WTC11 (cell line): ENCODE measurements around the gene FIGNL2. TPM values are rescaled to one million over a fixed set of nuclear protein-coding genes. Genes with fewer than 3 reads are reported as not detected.

Source experiments
- ATAC-seq: fragments of 200-7000 bp; cut with Tn5 transposase; 2 replicates; pipeline ENCODE4 v1.10.0; 2021; ENCODE audit warnings: mild to moderate bottlenecking, moderate library complexity
- CTCF ChIA-PET: fragments of 300-600 bp; sonication (Branson Sonifier 250); formaldehyde crosslinking; loops from one replicate; lab custom pipeline; 2021; ENCODE audit warnings: antibody characterized with exemption; lab: Charles Lee
- POLR2A ChIA-PET: fragments of 350-600 bp; sonication (Branson Sonifier 250); formaldehyde crosslinking; loops from one replicate; lab custom pipeline; 2021; ENCODE audit warnings: antibody characterized with exemption; lab: Charles Lee
- DNase-seq: peaks from one replicate; pipeline ENCODE4 v3.0.0; 2021; ENCODE audit warnings: low spot score
- H3K27ac Mint-ChIP-seq: 2 replicates; pipeline ENCODE4 v1.8.0; 2021; ENCODE audit warnings: mixed read lengths
- H3K27me3 Mint-ChIP-seq: 2 replicates; pipeline ENCODE4 v1.8.0; 2021; ENCODE audit warnings: low read depth, mild to moderate bottlenecking, moderate library complexity, mixed read lengths
- H3K36me3 Mint-ChIP-seq: 2 replicates; pipeline ENCODE4 v1.8.0; 2021; ENCODE audit warnings: mixed read lengths
- H3K4me1 Mint-ChIP-seq: 2 replicates; pipeline ENCODE4 v1.8.0; 2022; ENCODE audit warnings: mixed read lengths
- H3K4me3 Mint-ChIP-seq: 2 replicates; pipeline ENCODE4 v1.8.0; 2021; ENCODE audit warnings: mild to moderate bottlenecking, moderate library complexity, mixed read lengths
- H3K9me3 Mint-ChIP-seq: 2 replicates; pipeline ENCODE4 v1.8.0; 2021; ENCODE audit warnings: mixed read lengths
- ELF4 ChIP-seq: sonication (generic); formaldehyde crosslinking; IDR thresholded peaks from 2 replicates; pipeline ENCODE4 v1.8.1; 2022; ENCODE audit warnings: low read depth, mild to moderate bottlenecking, moderate library complexity, missing genetic modification reagents
- FOXP1 ChIP-seq: sonication (generic); formaldehyde crosslinking; IDR thresholded peaks from 2 replicates; pipeline ENCODE4 v1.8.0; 2022; ENCODE audit warnings: missing genetic modification reagents, mild to moderate bottlenecking, moderate library complexity, borderline replicate concordance
- IRF2 ChIP-seq: sonication (generic); formaldehyde crosslinking; IDR thresholded peaks from 2 replicates; pipeline ENCODE4 v1.8.0; 2022; ENCODE audit warnings: low read depth, missing genetic modification reagents, borderline replicate concordance
- JUN ChIP-seq: sonication (generic); formaldehyde crosslinking; IDR thresholded peaks from 2 replicates; pipeline ENCODE4 v1.8.0; 2023; ENCODE audit warnings: mild to moderate bottlenecking, missing genetic modification reagents
- NFYB ChIP-seq: sonication (generic); formaldehyde crosslinking; conservative IDR thresholded peaks from 2 replicates; pipeline ENCODE4 v1.8.0; 2022; ENCODE audit warnings: low read depth, missing genetic modification reagents
- RORB ChIP-seq: fragments of 250-450 bp; sonication (Bioruptor Pico); IDR thresholded peaks from 2 replicates; pipeline ENCODE4 v1.9.0; 2021; ENCODE audit warnings: mild to moderate bottlenecking
- TEAD1 ChIP-seq: sonication (generic); formaldehyde crosslinking; IDR thresholded peaks from 2 replicates; pipeline ENCODE4 v1.8.0; 2022; ENCODE audit warnings: mild to moderate bottlenecking, missing genetic modification reagents
- ZNF232 ChIP-seq: sonication (generic); formaldehyde crosslinking; IDR thresholded peaks from 2 replicates; pipeline ENCODE4 v1.8.0; 2022; ENCODE audit warnings: mild to moderate bottlenecking, missing genetic modification reagents
- ZNF416 ChIP-seq: fragments of 250-450 bp; sonication (Bioruptor Pico); IDR thresholded peaks from 2 replicates; pipeline ENCODE4 v1.9.0; 2021; ENCODE audit warnings: mild to moderate bottlenecking, inconsistent platforms
- total RNA-seq: library from RNA; stranded (reverse); gene quantifications from 3 replicates; pipeline ENCODE4 v1.2.3, GENCODE V29; 2021
- TF ChIP-seq, protein P1 (sequence below): fragments of 200-600 bp; IDR thresholded peaks from 2 replicates; pipeline ENCODE4 v1.8.0; 2022; ENCODE audit warnings: antibody characterized with exemption
- TF ChIP-seq, protein P2 (sequence below): sonication (generic); formaldehyde crosslinking; conservative IDR thresholded peaks from 2 replicates; pipeline ENCODE4 v1.8.1; 2023; ENCODE audit warnings: mild to moderate bottlenecking, low read depth, missing genetic modification reagents, moderate library complexity
- TF ChIP-seq, protein P3 (sequence below): sonication (generic); formaldehyde crosslinking; IDR thresholded peaks from 2 replicates; pipeline ENCODE4 v1.8.1; 2023; ENCODE audit warnings: mild to moderate bottlenecking, moderate library complexity, missing genetic modification reagents
- TF ChIP-seq, protein P4 (sequence below): sonication (generic); formaldehyde crosslinking; IDR thresholded peaks from 2 replicates; pipeline ENCODE4 v1.8.0; 2023; ENCODE audit warnings: mild to moderate bottlenecking, missing genetic modification reagents

Gene FIGNL2
- total RNA-seq, 1 experiment from 2014 or later = 9.9 TPM

DNA sequence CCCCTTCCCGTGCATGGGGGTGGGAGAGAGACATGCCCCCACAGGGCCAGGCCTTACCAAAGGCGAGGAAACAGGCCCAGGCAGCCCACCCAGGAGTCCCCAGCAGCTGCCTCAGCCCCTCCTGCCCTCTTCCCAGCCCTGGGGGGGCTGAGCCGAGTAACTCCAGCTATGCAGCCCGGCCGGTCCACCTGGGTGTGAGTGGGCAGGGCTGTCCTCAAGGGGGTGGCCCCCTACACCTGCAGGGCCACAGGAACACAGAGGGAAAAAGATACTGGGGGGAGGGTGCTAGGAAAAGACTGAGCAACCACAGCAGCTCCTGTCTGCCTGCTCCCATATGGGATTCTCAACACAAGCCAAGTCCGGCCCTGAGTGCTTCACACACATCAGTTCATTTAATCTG lies 7.6 kb downstream of the FIGNL2 start:
- Mint-ChIP-seq H3K36me3 (no peaks in the 10 kb centered on the region), H3K4me1 (peaks cover 49% of the 10 kb centered on the region)
- DNase-seq = no peak
- TF ChIP-seq ELF4 (CRISPR knock-in tag) (no peak), ZNF416 (CRISPR knock-in tag) (no peak), NFYB (no peak), FOXP1 (CRISPR knock-in tag) (no peak), TEAD1 (CRISPR knock-in tag) (no peak), RORB (no peak)
- TF ChIP-seq, protein P1, sequence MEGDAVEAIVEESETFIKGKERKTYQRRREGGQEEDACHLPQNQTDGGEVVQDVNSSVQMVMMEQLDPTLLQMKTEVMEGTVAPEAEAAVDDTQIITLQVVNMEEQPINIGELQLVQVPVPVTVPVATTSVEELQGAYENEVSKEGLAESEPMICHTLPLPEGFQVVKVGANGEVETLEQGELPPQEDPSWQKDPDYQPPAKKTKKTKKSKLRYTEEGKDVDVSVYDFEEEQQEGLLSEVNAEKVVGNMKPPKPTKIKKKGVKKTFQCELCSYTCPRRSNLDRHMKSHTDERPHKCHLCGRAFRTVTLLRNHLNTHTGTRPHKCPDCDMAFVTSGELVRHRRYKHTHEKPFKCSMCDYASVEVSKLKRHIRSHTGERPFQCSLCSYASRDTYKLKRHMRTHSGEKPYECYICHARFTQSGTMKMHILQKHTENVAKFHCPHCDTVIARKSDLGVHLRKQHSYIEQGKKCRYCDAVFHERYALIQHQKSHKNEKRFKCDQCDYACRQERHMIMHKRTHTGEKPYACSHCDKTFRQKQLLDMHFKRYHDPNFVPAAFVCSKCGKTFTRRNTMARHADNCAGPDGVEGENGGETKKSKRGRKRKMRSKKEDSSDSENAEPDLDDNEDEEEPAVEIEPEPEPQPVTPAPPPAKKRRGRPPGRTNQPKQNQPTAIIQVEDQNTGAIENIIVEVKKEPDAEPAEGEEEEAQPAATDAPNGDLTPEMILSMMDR = no peak
- TF ChIP-seq, protein P2, sequence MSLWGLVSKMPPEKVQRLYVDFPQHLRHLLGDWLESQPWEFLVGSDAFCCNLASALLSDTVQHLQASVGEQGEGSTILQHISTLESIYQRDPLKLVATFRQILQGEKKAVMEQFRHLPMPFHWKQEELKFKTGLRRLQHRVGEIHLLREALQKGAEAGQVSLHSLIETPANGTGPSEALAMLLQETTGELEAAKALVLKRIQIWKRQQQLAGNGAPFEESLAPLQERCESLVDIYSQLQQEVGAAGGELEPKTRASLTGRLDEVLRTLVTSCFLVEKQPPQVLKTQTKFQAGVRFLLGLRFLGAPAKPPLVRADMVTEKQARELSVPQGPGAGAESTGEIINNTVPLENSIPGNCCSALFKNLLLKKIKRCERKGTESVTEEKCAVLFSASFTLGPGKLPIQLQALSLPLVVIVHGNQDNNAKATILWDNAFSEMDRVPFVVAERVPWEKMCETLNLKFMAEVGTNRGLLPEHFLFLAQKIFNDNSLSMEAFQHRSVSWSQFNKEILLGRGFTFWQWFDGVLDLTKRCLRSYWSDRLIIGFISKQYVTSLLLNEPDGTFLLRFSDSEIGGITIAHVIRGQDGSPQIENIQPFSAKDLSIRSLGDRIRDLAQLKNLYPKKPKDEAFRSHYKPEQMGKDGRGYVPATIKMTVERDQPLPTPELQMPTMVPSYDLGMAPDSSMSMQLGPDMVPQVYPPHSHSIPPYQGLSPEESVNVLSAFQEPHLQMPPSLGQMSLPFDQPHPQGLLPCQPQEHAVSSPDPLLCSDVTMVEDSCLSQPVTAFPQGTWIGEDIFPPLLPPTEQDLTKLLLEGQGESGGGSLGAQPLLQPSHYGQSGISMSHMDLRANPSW (CRISPR knock-in tag) = no peak
- TF ChIP-seq, all 79 proteins: peak for 0
- no peak overlapping the region for H3K27ac Mint-ChIP-seq
- ChIA-PET CTCF (interaction anchor here (0.5 to 1.8 kb wide), 5 partner anchors 17 to 34 kb away, joined by 3 to 5 read pairs (median 5); no protein-coding TSS in a partner anchor), POLR2A (no interaction called here)
- no peak overlapping the region for H3K4me3 Mint-ChIP-seq
- ATAC-seq = no peak
- peaks cover 17% of the 10 kb centered on the region for H3K27me3 Mint-ChIP-seq
- no peaks in the 10 kb centered on the region for H3K9me3 Mint-ChIP-seq

DNA sequence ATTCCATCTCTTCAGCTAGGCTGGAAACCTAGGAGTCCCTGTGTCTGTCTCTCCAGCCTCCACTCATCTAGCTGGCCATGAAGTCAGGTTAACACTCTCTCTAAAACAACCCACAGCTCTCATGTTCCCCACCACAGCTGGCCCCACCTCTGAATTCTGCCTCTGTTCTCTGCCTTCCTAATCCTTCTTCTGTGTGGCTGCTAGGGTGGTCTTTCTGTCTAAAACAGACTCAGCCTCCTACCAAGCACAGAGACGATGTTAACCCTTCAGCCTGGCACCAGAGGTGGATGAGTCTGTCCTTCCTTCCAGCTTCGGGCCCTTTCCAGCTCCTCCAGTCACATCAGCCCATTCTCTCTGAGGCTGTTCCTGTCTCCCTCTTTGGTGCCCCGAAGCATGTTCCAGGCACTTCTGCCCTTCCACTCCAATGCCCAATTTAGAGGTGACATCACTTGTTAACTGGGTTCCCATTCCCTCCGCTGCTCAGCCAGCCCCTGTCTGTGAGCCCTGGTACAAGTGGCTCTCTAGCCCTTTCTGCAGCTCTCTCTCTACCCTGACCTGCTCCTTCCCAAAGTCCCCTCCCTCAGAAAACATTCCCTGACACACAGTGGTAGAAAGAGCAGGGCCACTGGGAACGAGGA lies 9.1 kb downstream of the FIGNL2 start:
- Mint-ChIP-seq H3K27ac (no peak overlapping the region), H3K36me3 (no peaks in the 10 kb centered on the region), H3K27me3 (peaks cover 6% of the 10 kb centered on the region), H3K4me1 (peaks cover 47% of the 10 kb centered on the region), H3K9me3 (no peaks in the 10 kb centered on the region), H3K4me3 (no peak overlapping the region)
- ChIA-PET CTCF (interaction anchor here (0.6 to 4.1 kb wide), 5 partner anchors 10 to 36 kb away, joined by 3 to 18 read pairs (median 6); partner anchors contain the start of gene FIGNL2), POLR2A (no interaction called here)
- TF ChIP-seq, protein P3, sequence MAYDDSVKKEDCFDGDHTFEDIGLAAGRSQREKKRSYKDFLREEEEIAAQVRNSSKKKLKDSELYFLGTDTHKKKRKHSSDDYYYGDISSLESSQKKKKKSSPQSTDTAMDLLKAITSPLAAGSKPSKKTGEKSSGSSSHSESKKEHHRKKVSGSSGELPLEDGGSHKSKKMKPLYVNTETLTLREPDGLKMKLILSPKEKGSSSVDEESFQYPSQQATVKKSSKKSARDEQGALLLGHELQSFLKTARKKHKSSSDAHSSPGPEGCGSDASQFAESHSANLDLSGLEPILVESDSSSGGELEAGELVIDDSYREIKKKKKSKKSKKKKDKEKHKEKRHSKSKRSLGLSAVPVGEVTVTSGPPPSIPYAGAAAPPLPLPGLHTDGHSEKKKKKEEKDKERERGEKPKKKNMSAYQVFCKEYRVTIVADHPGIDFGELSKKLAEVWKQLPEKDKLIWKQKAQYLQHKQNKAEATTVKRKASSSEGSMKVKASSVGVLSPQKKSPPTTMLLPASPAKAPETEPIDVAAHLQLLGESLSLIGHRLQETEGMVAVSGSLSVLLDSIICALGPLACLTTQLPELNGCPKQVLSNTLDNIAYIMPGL (CRISPR knock-in tag) = no peak
- TF ChIP-seq ZNF416 (CRISPR knock-in tag) = no peak
- TF ChIP-seq, protein P4, sequence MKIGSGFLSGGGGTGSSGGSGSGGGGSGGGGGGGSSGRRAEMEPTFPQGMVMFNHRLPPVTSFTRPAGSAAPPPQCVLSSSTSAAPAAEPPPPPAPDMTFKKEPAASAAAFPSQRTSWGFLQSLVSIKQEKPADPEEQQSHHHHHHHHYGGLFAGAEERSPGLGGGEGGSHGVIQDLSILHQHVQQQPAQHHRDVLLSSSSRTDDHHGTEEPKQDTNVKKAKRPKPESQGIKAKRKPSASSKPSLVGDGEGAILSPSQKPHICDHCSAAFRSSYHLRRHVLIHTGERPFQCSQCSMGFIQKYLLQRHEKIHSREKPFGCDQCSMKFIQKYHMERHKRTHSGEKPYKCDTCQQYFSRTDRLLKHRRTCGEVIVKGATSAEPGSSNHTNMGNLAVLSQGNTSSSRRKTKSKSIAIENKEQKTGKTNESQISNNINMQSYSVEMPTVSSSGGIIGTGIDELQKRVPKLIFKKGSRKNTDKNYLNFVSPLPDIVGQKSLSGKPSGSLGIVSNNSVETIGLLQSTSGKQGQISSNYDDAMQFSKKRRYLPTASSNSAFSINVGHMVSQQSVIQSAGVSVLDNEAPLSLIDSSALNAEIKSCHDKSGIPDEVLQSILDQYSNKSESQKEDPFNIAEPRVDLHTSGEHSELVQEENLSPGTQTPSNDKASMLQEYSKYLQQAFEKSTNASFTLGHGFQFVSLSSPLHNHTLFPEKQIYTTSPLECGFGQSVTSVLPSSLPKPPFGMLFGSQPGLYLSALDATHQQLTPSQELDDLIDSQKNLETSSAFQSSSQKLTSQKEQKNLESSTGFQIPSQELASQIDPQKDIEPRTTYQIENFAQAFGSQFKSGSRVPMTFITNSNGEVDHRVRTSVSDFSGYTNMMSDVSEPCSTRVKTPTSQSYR = no peak
- no peak for TF ChIP-seq ZNF232 (CRISPR knock-in tag)
- TF ChIP-seq, protein P1 = no peak
- no peak for TF ChIP-seq IRF2 (CRISPR knock-in tag)
- TF ChIP-seq JUN (CRISPR knock-in tag) = no peak
- DNase-seq (no peak), ATAC-seq (no peak; the same call in 1 of the 2 replicates)
